IPS DF 19.7 (cell line): ENCODE results near the gene FBLN5.
"Not testable (repeated sequence)": the region's sequence is repeated elsewhere in the genome, so short reads cannot be mapped to it uniquely, and the experiment has no call there.

Experiments used
- DNase-seq: peaks from one replicate; pipeline ENCODE4 v3.0.0-alpha.2; 2013; ENCODE audit warnings: low read depth, low spot score

The FBLN5 gene

DNA sequence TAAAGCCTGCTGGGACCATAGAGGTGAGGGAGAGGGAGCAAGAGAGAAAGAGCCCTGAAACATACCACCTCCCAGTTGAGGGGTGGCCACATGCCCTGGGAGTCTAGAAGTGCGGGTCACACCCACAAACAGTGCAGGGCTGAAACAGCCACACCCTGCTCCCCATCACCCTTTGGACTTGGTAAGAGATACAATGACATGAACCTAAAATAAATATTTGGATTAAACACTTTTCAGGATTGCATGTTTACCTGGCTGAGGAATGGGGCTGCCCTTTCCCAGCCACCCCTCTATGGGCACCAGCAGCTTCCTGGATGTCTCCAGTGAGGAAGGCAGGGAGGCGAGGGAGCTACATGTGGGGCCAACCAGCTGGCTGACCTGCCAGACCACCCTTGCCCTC is 41.1 kb downstream of the FBLN5 start:
- no peak for DNase-seq

- no peak for DNase-seq
These were observed 42.4 kb downstream of the FBLN5 start for GRCh38 chr14:91904956-91905645.

GRCh38 chr14:91904483-91904882 is 43.0 kb downstream of the FBLN5 start:
- DNase-seq, result no peak

DNA sequence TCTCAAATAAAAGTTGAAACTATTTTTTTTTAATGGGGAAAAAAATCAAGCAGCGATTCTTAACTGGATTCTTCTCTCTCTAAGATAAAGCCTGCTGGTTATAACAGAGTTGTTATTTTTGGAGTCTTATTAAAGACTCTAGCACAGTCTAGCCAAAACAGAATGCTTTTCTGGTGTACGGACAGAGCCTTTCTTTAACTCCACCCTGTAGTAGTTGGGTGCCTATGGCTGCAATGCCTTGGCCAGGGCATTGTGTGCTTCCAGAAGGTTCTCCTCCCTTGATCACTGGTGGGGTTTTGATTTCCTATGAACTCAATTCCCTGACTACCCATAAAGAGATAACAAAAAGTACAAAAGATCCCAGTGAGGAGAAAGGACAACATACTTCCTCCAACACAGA is 44.4 kb downstream of the FBLN5 start:
- DNase-seq, result no peak

- no peak for DNase-seq
These were observed 45.2 kb downstream of the FBLN5 start for GRCh38 chr14:91902336-91902735.

DNA sequence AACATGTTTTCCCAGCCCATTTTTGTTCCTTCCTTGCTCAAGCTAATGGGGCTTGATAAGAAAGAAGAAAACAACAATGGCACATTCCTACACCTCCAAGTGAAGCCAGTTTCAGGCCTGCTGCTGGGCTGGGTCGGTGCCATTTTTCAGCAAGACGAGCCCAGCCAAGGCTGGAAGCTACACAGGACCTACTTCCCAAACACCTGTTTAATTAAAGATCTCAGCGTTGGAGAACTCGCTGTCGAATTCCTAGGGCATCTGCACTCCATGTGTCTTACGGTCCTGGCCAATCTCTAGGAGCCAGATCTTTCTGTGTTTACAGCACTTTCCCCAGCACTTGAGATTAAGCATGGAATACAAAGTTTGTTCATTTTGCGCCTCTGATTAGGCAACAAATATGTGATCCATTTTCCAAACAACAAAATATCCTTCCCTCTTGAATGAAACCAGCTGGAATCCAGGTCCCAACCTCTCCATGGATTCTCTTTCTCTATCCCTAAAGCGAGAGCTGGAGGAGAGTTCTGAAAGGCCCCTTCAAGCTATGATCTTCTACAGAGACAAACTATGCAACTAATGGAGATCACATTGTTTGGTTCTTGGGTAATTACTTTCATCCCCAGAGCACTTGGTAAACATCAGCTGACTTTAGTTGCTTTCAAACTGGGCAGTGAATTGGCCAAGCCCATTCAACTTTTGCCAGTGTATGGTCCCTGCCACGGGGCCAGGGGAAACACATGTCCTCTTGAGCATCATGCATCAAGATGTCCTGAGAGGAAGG is 45.9 kb downstream of the FBLN5 start:
- no peak for DNase-seq

- DNase-seq, result no peak
These were observed 47.7 kb downstream of the FBLN5 start for GRCh38 chr14:91899806-91900205.

DNA sequence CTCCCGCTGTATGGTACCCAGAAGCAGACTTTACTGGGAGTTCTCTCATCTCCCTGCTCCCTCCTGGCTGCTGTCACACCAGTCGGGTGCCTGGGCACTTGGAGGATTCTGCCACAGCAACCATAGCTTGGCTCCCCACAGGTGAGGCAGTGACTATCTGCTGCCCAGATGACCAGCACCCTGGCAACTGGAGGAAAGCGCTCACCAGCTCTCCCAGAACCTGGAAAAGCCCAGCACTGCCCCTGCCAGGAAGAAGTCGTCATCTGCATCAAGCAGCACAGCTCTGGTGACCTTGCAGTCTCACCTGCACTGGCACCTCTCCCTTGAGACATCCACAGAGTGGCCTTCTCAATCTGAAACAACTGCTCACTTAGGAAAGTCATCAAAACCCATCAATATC is 48.3 kb downstream of the FBLN5 start:
- no peak for DNase-seq

DNA sequence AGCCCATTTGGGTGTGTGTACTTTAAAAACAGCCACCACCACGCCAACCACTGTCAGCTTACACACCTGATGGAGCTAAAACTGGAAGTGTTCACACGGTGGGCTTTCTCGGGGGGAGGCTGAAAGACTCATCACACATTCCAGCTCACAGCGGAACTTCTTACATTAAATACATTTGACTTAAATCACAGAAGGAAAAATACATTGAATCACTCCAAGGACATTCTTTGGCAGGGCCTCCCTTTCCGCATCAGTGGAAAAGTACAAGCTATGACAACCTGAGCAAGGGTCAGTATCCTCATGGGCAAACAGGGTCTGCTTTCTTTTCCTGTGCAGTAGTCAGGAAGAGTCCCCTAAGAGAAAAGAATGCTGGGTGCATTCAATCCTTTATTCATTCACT is 49.1 kb downstream of the FBLN5 start:
- DNase-seq, result no peak

- DNase-seq, result not testable (repeated sequence)
These were observed 49.8 kb downstream of the FBLN5 start for GRCh38 chr14:91897716-91898115.

GRCh38 chr14:91897106-91897701 is 50.3 kb downstream of the FBLN5 start:
- DNase-seq, result peak; percentile 23

GRCh38 chr14:91896419-91896818 is 51.1 kb downstream of the FBLN5 start:
- DNase-seq, result no peak

DNA sequence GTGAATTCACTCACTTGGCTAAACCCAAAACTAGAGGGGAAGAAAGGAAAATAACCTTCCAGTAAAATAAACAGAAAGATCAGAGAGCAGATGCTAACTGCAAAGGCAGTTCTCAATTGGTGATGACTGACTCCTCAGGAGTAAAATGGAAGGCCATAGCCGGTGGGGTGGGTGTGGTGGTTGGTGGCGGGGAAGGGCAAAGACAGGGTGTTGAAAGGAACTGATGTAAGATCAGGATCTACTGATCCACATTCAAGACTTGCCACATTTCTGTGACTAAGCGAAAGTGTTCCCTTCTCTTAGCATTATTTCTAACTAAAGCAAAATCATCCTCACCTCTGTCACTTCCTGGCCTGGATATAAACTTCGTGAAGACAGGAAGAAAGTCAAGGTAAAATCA is 53.8 kb downstream of the FBLN5 start:
- DNase-seq, result no peak

- no peak for DNase-seq
These were observed 54.5 kb downstream of the FBLN5 start for GRCh38 chr14:91893007-91893406.

DNA sequence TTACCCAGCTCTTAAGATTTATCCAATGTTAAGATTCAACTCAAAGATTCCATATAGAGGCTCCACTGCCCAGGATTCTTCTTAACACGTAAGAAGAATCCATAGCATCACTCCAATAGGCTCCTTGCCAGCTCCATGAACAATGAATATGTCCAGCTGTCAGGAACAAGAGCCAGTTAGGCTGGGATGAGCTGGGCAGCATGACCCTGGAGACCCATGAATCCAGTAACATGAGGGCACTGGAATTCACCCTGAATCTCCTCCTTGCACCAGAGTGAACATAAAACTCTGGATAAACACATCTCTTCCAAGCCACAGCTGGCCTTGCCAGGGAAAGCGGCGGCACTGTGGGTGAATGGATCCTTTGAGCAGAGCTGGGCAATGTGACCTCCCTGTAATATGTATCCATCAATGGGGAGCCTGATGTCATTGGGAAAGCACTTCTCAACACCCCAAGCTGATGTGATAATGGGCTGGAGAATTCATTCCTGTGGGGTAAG is 55.7 kb downstream of the FBLN5 start:
- no peak for DNase-seq

DNA sequence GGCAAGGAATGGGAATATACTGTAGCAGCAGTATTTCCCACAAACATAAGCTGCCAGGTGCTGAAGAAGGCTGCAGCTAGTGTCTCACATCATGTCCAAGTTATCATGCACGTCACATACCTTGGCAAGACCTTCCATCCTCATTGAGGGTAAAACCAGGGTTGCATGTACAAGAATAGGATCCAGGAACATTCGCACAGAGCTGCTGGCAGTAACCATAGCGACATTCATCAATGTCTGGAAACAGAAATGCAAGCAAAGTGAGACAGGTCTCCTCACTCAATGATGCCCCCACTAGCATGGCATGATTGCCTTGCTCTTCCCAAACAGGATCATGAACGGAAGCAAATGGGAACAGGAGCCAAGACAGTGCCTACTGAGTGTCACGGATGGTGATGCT is 56.4 kb downstream of the FBLN5 start:
- DNase-seq, result no peak

DNA sequence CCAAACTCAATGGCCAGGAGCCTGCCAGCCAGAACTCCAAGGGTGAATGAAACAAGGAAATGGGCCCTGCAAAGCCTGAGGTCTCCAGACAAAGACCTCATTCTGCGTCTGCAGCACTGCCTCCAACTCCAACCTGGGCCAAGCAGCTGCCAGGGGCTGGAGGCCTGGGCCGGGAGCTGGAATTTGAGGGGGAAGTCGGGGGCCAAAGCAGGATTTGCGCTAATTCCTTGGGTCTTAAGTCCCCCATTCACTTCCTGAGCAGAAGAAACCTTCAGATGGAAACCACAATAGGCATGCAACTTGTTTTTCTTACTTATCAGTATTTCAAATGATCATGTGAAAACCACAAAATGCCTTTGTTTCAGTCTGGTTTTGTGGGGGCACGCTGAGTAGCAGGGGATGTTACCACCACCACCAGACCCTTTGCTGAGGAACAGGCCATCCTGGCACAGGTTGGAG is 57.2 kb downstream of the FBLN5 start:
- DNase-seq, result no peak

DNA sequence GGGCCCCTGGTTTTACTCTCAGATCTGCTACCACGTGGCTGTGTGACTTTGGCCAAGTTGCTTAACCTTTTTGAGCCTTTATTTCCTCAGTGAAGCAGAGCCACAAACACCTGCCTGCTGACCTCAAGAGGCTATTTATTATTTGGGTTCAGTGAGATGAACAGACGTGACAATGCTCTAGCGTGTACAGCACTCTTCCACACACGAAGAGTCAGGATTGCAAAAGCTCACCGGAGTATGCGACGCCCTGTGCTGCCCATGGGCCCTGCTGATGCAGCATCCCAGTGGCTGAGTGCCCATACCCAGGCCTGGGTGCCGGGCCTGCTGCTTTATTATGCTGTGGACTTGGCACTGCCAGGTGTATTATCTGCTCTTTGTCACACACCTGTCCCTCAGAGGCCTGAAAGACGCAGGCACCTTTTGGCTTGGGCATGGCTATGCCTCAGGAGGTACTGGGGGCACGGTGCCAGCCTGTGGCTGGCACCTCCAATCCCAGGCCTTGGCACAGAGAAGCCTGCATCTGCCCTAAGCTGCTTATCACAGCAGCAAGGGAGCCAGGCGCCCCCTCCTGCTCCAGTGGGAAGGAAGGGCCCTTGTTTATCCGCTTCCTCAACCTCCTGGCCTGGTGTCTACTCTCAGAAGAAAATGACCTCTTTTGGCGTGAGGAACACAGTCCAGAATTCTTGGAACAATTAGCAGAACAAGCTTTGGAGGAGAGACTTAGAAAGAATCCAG is 57.9 kb downstream of the FBLN5 start:
- DNase-seq, result no peak

DNA sequence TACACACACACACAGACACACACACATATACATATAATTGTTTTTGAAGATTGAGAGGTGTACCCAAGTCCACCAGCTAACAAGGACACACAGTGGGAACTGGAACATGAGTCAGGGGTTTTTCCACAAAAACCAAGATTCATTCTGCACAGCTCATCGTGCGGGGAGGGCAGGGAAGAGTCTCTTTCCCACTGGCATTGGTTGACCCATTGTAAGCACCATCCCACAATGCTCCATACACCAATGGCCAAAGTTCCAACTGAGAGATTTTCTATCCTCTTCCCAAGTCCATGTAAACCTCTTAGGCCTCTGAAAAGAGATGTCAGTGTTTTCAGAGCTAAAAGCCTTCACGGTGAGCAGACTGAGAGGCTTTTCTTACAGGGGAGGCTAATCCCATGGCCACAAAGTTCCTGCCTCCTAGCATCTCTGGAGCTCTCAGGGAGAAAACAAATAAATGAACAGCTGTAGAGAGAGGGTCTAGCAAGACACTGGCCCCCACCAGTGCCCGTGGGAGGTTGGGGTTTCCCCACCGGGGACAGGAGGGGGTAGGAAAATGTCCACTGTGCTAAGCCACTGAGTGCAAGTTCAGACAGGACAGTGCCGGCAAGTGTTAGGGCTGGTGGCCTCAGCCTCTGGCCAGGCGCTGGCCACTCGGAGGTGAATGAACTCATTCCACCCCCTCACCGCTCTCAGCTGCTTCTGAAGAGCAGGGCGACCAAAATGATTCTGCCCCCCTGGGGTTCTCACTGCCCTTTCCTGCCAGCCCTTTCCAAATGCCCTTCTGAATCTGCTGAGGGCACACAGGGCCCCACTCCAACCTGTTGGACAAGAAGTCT is 58.6 kb downstream of the FBLN5 start:
- no peak for DNase-seq

GRCh38 chr14:91886961-91887360 is 60.5 kb downstream of the FBLN5 start:
- DNase-seq, result no peak

DNA sequence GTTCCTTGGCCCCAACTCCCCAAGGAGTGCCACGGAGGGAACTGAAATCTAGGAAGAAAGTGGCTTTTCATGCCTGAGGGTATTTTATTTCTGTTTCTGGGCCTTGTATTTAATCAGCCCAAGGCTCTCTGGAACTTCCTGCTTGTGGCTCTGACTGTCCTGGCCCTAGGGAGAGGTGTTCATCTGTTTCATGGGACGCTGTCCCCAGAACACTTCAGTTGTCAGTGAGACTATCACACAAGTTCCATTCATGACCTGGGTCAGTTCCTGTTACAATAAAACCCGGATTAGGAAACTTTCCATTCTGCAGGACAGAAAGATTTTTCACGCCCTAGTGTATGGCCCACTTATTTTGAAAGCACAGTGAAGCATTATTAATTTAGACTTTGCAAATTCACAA is 61.7 kb downstream of the FBLN5 start:
- no peak for DNase-seq
